ENCODE data around the gene IL25. TPM values are rescaled to one million over a fixed set of nuclear protein-coding genes. Genes with fewer than 3 reads are reported as not detected.
"Not testable (repeated sequence)": the region's sequence is repeated elsewhere in the genome, so short reads cannot be mapped to it uniquely, and the experiment has no call there.

The IL25 gene
- total RNA-seq, 1 donor from 2014 or later: not detected

DNA sequence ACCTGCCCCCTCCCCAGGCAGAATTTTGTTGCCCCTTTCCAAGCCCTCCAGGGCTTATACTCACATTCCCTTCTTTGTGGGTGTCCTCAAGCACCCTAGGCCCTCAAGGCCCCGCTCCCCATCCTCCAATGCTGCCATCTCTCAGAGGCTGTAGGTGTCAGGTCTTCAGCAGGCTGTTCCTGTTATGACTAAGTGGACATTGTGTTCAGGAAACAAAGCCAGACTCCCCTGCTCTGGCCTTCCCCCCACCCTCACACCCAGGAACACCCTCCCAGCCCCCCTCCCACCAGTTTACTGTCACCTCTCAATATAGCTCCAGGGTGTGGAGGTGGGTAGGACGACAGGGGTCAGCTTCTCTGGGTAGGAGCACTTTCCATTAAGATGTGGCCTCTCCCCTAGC is 36.9 kb downstream of the IL25 start:
- no peak for DNase-seq (ENCODE audit: low read depth)

DNA sequence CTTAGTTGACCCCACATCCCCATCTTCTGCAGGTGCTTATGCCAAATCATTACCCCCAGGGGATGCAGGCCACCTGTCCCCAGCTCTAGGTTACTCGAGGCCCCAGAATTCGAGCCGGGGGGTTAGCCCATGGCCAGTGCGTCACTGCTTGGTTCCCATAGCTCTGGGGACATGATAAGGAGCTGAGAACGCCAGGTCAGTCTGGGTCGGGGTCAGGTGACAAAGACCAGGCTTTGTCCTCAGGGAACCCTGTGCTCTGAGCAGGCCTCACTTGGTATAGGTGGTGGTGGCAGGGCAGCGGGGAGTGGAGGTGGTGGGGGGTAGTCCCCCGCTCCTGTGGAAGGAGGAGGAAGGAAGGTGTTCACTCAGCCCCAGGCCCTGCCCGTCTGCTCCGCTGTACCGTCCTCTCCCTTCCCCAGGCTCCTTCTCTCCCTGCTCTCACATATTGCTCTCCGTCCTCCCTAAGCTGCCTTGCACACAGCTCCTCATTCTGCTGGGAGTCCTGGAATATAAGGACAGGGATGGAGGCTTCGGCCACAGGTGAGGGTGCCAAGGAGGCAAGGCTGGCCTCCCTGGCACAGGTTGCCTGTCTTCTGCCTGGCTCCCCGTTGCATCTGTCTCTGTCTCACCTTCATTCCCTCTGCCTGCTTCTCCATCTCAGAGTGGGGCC is 37.5 kb downstream of the IL25 start:
- DNase-seq (ENCODE audit: low read depth): no peak

DNA sequence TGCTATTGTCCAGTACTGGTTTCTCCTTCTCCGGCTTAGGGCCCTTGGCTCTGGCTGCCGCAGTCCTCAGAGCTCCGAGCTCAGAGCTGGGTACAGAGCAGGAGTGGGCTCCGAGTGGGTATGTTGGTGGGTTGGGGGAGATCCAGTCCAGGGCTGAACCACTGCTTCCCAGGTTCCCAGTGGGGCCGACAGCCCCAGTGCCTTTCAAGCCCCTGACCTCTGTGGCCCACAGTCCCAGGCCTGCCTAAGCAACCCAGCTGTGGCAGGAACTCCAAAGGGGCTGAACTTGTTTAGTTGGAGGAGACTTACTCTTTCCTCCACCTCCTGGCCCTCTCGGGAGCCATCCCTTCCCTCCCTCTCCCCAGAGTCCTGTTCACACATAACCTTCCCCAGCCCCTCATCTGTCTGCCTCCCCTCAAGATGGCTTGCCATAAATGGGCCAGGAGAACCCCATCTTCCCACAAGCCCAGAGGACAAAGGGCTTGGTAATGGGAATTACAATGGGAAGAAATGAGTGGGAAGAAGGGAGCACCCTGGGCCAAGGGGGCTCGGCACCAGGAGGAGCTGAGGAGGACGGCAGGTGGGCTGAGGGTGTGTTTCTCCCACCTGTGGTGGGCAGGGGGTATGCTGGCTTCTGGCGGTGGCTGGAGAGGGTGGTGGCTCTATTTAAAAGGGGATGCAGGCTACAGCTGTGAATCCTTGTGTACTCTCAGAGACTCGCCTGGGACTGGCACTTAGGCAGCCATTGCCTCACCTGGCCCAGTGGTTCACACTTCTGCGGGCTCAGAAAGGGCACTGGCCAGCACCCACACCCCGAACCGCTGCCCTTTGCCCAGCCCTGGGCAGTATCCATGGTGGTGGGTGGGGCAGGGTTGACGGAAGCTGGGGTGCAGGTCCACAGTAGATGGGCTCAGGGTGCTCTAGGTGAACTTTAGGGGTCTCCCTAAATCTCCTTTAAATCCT is 39.2 kb downstream of the IL25 start:
- DNase-seq (ENCODE audit: low read depth): no peak

DNA sequence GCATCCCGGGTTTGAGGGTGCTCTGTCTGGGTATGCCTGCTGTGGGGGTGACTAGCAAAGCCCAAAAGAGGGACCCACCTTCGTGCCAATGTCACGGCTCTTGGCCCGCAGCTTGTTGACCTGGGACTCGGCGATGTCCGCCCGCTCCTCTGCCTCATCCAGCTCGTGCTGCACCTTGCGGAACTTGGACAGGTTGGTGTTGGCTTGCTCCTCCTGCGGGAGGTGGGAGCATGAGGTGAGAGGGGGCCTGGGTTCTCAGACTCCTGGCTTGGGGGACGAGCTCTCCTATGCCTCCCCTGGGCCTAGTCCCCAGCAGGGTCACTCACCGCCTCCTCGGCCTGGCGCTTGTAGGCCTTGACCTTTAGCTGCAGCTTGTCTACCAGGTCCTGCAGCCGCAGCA is 41.1 kb downstream of the IL25 start:
- no peak for DNase-seq (ENCODE audit: low read depth)

DNA sequence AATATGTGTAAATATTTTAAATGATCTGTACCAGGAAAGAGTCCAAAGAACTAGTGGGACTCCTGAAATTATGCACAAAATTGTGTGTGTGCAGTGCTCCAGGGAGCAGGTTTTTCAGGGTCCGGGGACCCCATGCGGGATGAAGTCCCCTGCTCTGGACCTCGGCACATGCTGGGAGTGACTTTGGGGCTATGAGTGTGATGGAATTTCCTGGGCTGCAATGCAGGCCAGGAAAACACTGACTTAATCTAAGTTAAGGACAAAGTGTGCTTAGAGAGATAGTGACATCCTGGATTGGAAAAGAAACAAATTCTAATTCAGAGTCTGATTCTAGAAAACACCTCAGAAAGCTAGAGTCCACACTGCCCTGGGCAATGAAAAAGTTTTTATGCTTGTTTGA is 41.6 kb downstream of the IL25 start:
- no peak for DNase-seq (ENCODE audit: low read depth)

DNA sequence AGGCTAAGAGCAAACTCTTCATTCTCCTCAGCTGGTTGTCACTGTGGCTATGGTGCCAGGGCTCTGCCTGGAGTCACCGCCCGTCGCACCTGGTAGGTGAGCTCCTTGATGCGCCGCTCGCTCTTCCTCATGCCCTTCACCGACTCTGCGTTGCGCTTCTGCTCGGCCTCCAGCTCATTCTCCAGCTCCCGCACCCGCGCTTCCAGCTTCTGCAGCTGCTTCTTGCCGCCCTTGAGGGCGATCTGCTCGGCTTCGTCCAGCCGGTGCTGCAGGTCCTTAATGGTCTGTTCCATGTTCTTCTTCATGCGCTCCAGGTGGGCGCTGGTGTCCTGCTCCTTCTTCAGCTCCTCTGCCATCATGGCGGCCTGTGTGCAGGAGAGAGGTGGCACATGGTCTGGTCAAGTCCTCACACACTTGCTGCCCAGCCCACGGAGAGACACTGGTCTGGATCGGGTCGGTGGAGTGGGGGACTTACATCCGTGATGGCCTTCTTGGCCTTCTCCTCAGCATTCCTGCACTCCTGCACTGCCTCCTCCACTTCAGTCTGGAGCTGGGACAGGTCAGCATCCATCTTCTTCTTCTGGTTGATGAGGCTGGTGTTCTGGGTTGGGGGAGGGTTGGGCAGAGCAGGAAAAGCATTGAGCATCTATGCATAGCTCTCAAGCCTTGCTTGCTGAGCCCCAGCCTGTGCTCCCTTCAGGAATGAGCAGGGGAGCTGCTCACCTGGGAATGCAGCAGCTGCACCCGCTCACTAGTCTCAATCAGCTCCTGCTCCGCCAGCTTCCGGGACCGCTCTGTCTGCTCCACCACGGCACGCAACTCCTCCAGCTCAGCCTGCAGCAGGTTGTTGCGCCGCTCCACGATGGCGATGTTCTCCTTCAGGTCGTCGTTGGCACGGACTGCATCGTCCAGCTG is 42.6 kb downstream of the IL25 start:
- DNase-seq (ENCODE audit: low read depth): no peak

DNA sequence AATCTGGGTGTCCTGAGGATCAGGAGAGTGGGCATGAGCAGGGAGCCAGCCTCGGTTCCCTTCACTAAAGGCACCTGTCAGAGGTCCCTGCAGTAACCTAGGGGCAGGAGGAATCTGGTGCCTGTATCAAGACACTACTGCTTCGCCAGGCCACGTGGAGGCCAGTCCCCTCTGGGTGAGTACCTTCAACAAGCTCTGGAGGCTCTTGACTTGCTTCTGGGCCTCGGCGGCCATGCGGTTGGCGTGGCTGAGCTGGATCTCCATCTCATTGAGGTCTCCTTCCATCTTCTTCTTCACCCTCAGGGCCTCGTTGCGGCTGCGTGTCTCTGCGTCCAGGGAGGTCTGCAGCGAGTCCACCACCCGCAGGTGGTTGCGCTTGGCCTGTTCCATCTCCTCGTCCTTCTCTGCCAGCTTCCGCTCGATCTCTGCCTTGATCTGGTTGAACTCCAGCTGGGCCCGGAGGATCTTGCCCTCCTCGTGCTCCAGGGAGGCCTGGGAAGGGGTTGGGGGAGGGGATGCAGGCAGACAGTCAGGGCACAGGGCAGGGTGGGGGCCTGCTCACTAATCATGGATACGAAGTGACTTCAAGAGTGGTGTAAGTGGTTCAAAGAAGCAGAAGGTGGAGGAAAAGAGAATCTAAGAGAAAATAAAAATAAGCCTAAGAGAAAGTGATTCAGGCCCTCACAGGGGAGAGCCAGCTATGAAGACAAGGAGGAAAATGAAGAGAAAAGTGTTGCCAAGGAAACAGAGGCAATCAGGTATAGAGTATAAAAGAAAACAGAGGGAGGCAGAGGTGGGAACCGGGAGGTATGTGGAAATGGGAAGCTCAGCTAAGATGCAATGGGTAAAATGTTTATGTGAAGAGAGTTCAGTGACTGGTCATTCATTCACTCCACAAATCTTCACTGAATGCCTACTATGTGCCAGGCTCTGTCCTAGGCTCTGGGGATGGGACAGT is 43.5 kb downstream of the IL25 start:
- DNase-seq (ENCODE audit: low read depth): no peak

DNA sequence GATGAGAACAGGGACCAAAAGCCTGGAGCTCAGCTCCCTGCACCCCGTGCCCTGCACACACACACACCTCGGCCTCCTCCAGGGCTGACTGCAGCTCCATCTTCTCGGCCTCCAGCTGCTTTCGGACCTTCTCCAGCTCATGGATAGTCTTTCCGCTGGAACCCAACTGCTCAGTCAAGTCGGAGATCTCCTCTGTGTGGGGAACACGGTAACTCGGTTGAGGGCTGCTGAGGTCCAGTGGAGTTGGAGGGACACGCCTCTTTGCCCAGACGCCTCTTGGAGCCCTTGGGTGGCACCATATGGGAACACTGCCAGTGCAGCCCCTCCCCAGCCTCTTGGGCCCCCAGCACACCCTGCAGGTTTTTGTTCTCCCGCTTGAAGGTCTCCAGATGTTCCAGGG is 44.2 kb downstream of the IL25 start:
- no peak for DNase-seq (ENCODE audit: low read depth)

DNA sequence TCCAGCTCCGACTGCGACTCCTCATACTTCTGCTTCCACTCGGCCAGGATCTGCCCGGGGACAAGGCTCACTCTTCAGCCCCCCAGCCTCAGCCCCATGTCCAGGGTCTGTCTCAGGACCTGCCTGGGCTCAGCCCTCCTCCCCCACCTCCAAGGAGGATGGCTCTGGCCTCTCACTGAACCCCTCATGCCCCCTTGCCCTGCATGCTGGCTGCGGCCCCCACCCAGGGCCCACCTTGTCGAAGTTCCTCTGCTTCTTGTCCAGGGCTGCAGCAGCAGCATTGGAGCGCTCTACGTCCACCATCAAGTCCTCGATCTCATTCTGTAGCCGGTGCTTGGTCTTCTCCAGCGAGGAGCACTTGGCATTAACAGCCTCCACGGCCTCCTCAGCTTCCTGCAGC is 44.7 kb downstream of the IL25 start:
- not testable (repeated sequence) for DNase-seq (ENCODE audit: low read depth)

DNA sequence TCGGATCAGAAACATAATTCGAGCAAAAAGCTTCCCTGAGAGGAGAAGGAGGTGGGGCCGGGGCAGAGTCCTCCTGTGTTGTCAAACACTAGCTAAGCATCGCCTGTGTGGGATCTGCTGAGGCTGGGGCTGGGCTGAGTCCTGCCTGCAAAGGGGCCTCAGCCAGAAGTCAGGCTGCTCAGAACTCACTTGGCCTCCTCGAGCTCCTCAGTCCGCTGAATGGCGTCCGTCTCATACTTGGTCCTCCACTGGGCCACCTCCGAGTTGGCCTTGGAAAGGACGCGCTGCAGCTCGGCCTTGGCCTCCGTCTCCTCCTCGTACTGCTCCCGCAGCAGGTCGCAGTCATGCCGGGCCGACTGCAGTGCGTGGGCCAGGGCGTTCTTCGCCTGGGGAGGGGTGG is 45.4 kb downstream of the IL25 start:
- DNase-seq (ENCODE audit: low read depth): no peak

DNA sequence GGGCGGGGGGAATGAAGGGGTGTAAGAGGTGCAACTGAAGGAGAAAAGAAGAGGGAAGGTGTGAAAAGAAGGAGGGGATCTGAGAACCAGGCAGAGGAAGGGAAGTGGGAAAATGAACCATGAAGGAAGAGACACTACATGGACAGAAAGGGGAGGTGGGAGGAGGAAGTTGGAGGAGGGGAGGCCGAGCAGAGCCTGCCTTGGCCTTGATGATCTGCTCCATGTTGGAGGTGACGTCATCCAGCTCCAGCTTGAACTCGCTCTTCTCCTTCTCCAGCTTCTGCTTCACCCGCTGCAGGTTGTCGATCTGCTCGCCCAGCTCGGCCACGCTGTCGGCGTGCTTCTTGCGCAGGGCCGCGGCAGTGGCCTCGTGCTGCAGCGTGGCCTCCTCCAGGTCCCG is 47.0 kb downstream of the IL25 start:
- not testable (repeated sequence) for DNase-seq (ENCODE audit: low read depth)

DNA sequence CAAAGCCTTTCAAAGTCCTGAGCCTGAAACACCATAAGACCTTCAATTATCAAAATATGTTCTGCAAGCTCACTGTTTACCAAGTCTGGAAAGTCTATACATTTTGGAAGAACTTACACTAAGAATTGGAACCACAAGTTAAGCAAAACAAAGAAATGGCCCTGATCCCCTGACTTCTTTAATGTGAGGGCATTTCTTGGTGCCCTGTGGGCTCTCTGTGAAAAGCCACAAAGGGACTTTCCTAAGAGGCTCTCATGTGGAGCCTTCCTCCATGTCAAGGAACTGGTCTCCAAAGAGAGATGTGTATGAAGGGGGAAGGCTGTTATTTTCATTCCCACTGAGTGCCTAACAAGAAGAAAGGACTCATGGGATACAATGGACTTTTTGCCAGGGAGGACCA is 49.0 kb downstream of the IL25 start:
- no peak for DNase-seq (ENCODE audit: low read depth)

DNA sequence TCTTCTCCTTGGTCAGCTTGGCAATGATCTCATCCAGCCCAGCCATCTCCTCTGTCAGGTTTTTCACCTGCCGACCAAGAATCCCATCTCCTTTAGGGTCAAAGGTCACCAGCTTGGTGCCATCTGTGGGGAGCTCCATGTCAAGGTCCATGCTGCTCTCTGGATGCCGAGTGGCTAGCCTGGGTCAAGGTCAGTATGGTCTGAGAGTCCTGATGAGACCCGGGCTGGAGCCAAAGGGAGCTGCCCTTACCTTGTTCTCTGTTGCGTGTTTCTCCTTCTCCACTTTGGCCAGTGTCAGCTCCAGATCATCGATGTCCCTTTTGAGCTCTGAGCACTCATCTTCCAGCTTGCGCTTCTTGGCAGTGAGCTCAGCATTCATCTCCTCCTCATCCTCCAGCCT is 51.0 kb downstream of the IL25 start:
- DNase-seq (ENCODE audit: low read depth): no peak

DNA sequence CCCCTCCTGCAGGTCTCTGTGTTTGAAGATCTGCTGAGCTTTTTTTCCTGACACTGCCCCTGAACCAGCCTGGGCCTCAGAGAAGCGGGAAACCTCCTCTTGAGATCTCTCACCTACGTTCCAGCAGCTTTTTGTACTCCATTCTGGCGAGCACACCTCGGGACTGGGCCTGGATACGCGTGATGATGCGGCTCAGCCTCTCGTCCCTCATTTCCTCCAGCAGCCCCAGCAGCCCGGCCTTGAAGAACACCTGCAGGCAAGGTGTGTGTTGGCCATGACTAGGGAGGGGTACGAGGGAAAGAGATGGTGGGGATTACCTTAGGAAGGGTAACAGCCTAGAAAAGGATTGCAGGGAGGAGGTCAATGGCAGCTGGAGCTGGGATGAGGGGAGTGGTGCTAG is 52.6 kb downstream of the IL25 start:
- no peak for DNase-seq (ENCODE audit: low read depth)

DNA sequence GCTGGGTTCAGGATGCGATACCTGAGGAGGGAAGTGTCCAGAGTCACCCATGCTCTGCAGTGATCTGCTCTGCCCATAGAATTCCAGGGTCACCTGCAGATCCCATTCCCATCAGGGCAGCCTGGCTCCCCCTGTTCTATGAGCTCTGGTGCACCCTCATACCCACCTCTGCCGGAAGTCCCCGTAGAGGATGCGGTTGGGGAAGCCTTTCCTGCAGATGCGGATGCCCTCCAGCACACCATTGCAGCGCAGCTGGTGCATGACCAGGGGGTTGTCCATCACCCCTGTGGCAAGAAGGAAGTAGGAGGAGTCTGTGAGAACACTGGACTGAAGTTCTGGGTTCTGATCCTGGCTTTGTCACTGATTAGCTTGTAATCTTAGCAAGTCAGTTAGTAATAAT is 53.2 kb downstream of the IL25 start:
- not testable (repeated sequence) for DNase-seq (ENCODE audit: low read depth)

Other genes with a start within 250 kb of the IL25 start
- under 0.01 and 1.1 TPM in 2 replicates for gene SLC7A8, start 189.1 kb upstream of the IL25 start, total RNA-seq
- gene RNF212B, start 134.9 kb upstream of the IL25 start, total RNA-seq: 0.35 TPM in 1 of 2 replicates, not detected in the other
- 7.8 and 15.0 TPM in 2 replicates for gene HOMEZ, start 86.7 kb upstream of the IL25 start, total RNA-seq
- 1.9 TPM in 2 replicates for gene PPP1R3E, start 70.0 kb upstream of the IL25 start, total RNA-seq
- 10.2 and 14.7 TPM in 2 replicates for gene BCL2L2, start 66.0 kb upstream of the IL25 start, total RNA-seq
- gene PABPN1, start 51.4 kb upstream of the IL25 start, total RNA-seq: 60.8 and 80.0 TPM in 2 replicates
- gene SLC22A17, start 19.9 kb upstream of the IL25 start, total RNA-seq: 1.2 and 33.0 TPM in 2 replicates
- gene EFS, start 7.6 kb upstream of the IL25 start, total RNA-seq: 0.17 and 0.50 TPM in 2 replicates
- gene CMTM5, start 4.2 kb downstream of the IL25 start, total RNA-seq: not detected in 2 replicates
- gene MYH6, start 35.5 kb downstream of the IL25 start, total RNA-seq: not detected in 2 replicates
- gene MYH7, start 62.9 kb downstream of the IL25 start, total RNA-seq: under 0.01 TPM in 1 of 2 replicates, not detected in the other
- 41.5 and 53.0 TPM in 2 replicates for gene NGDN, start 96.9 kb downstream of the IL25 start, total RNA-seq
- 0.69 and 1.8 TPM in 2 replicates for gene ZFHX2, start 179.0 kb downstream of the IL25 start, total RNA-seq
- 3.6 and 13.5 TPM in 2 replicates for gene THTPA, start 183.5 kb downstream of the IL25 start, total RNA-seq
- gene AP1G2, start 195.0 kb downstream of the IL25 start, total RNA-seq: 51.2 and 55.9 TPM in 2 replicates
- gene JPH4, start 206.0 kb downstream of the IL25 start, total RNA-seq: not detected in 2 replicates